Activated naive CD4-positive, alpha-beta T cell treated with anti-CD3 and anti-CD28 coated beads, Interleukin-2, amount 50 U/mL, for 24 hours (primary cell): Measurements from ENCODE around the gene ACAP2.

Experiments
- H3K27ac Mint-ChIP-seq: one replicate; pipeline ENCODE4 v1.8.0; 2021; ENCODE audit warnings: mild to moderate bottlenecking, mixed read lengths
- H3K27me3 Mint-ChIP-seq: one replicate; pipeline ENCODE4 v1.8.0; 2021; ENCODE audit warnings: mixed read lengths
- H3K36me3 Mint-ChIP-seq: one replicate; pipeline ENCODE4 v1.8.0; 2021; ENCODE audit warnings: mixed read lengths
- H3K4me1 Mint-ChIP-seq: one replicate; pipeline ENCODE4 v1.8.0; 2021; ENCODE audit warnings: mixed read lengths
- H3K4me3 Mint-ChIP-seq: one replicate; pipeline ENCODE4 v1.8.0; 2021; ENCODE audit warnings: mild to moderate bottlenecking, mixed read lengths
- H3K9me3 Mint-ChIP-seq: one replicate; pipeline ENCODE4 v1.8.0; 2021; ENCODE audit warnings: mixed read lengths

The ACAP2 gene

GRCh38 chr3:195450731-195451229 is 8.0 kb upstream of the ACAP2 start:
- no peaks in the 10 kb centered on the region for H3K36me3 Mint-ChIP-seq

GRCh38 chr3:195448205-195448875 is 5.5 kb upstream of the ACAP2 start:
- Mint-ChIP-seq H3K9me3 (no peaks in the 10 kb centered on the region), H3K4me3 (no peak overlapping the region), H3K27me3 (no peaks in the 10 kb centered on the region), H3K27ac (no peak overlapping the region), H3K36me3 (no peaks in the 10 kb centered on the region), H3K4me1 (peaks cover 23% of the 10 kb centered on the region)

More at GRCh38 chr3:195450731-195451229, 8.0 kb upstream of the ACAP2 start:
- Mint-ChIP-seq H3K27me3 (no peaks in the 10 kb centered on the region), H3K4me3 (no peak overlapping the region), H3K9me3 (no peaks in the 10 kb centered on the region), H3K4me1 (peaks cover 10% of the 10 kb centered on the region), H3K27ac (no peak overlapping the region)

DNA sequence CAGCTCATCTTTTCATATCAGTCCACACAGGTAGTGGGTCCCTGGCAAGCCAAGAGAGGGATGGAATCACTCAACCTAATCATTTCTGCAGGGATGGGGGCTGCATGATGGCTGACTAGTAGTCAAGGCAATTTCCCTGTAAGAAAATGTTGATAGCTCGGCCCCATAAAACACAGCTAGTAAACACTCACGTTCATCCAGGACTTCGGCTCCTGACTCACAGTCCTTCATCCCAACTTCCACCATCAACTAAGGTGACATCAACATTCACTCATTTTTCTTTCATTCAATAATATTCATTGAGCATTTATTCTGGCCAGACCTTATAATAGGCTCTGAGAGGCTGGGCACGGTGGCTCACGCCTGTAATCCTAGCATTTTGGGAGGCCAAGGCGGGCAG is 4.4 kb upstream of the ACAP2 start:
- no peaks in the 10 kb centered on the region for H3K9me3 Mint-ChIP-seq
- H3K27me3 Mint-ChIP-seq: no peaks in the 10 kb centered on the region
- no peaks in the 10 kb centered on the region for H3K36me3 Mint-ChIP-seq
- no peak overlapping the region for H3K4me3 Mint-ChIP-seq
- H3K4me1 Mint-ChIP-seq: peaks cover 26% of the 10 kb centered on the region
- no peak overlapping the region for H3K27ac Mint-ChIP-seq

GRCh38 chr3:195446359-195446758 is 3.5 kb upstream of the ACAP2 start:
- Mint-ChIP-seq H3K9me3 (no peaks in the 10 kb centered on the region), H3K4me3 (no peak overlapping the region), H3K27ac (no peak overlapping the region), H3K27me3 (no peaks in the 10 kb centered on the region), H3K4me1 (peaks cover 27% of the 10 kb centered on the region), H3K36me3 (no peaks in the 10 kb centered on the region)

- no peaks in the 10 kb centered on the region for H3K27me3 Mint-ChIP-seq
- peaks cover 31% of the 10 kb centered on the region for H3K4me1 Mint-ChIP-seq
- H3K27ac Mint-ChIP-seq: peak overlapping the region; percentile 75
- H3K36me3 Mint-ChIP-seq: no peaks in the 10 kb centered on the region
- no peak overlapping the region for H3K4me3 Mint-ChIP-seq
- no peaks in the 10 kb centered on the region for H3K9me3 Mint-ChIP-seq
Measured at GRCh38 chr3:195445885-195446284, 3.1 kb upstream of the ACAP2 start.

DNA sequence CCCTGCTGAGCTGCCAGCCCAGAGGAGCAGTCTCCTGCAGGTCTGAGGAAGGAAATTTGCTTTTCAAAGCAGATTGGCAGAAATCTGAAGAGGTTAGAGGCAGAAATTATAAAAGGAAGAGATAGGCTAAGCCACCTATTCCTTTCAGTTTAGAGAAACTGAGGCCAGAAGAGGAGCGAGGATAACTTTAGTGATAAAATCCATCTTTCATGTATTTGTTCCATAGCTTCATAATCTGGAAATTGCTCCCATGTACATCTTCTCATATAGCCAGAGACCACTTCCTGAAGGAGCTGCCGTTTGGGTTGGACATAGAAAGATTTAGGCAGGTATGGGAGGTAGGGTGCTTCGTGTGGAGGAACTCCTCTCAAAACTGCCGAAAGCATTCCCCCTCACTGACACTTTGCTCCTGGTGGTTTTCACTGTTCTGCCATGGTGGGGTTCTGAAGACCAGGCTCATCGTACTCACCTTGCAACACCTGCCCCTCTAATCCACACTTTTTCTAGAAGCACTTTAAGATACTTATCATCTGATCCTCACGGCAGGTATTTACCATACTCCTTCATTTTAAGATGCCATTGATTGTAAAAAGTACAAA is 670 bp upstream of the ACAP2 start:
- H3K36me3 Mint-ChIP-seq: no peaks in the 10 kb centered on the region
- H3K27ac Mint-ChIP-seq: peak overlapping the region; percentile 87
- no peaks in the 10 kb centered on the region for H3K27me3 Mint-ChIP-seq
- H3K4me1 Mint-ChIP-seq: peaks cover 47% of the 10 kb centered on the region
- peak overlapping the region; percentile 89 for H3K4me3 Mint-ChIP-seq
- H3K9me3 Mint-ChIP-seq: no peaks in the 10 kb centered on the region

GRCh38 chr3:195441992-195442572 is 738 bp downstream of the ACAP2 start:
- no peaks in the 10 kb centered on the region for H3K27me3 Mint-ChIP-seq
- peak overlapping the region; percentile 96 for H3K4me3 Mint-ChIP-seq
- H3K36me3 Mint-ChIP-seq: no peaks in the 10 kb centered on the region
- no peaks in the 10 kb centered on the region for H3K9me3 Mint-ChIP-seq
- H3K4me1 Mint-ChIP-seq: peaks cover 55% of the 10 kb centered on the region
- peak overlapping the region; percentile 71 for H3K27ac Mint-ChIP-seq

GRCh38 chr3:195441476-195441991 is 1.3 kb downstream of the ACAP2 start:
- Mint-ChIP-seq H3K9me3 (no peaks in the 10 kb centered on the region), H3K27ac (peak overlapping the region; percentile 71), H3K36me3 (no peaks in the 10 kb centered on the region), H3K4me3 (peak overlapping the region; percentile 96), H3K27me3 (no peaks in the 10 kb centered on the region), H3K4me1 (peaks cover 59% of the 10 kb centered on the region)

GRCh38 chr3:195441051-195441450 is 1.8 kb downstream of the ACAP2 start:
- Mint-ChIP-seq H3K27me3 (no peaks in the 10 kb centered on the region), H3K36me3 (no peaks in the 10 kb centered on the region), H3K4me3 (peak overlapping the region; percentile 96), H3K4me1 (peaks cover 59% of the 10 kb centered on the region), H3K9me3 (no peaks in the 10 kb centered on the region), H3K27ac (peak overlapping the region; percentile 71)

- Mint-ChIP-seq H3K9me3 (no peaks in the 10 kb centered on the region), H3K4me3 (peak overlapping the region; percentile 75), H3K4me1 (peaks cover 59% of the 10 kb centered on the region), H3K27ac (no peak overlapping the region), H3K36me3 (peaks cover 1% of the 10 kb centered on the region), H3K27me3 (no peaks in the 10 kb centered on the region)
Measured at GRCh38 chr3:195440379-195440778, 2.4 kb downstream of the ACAP2 start.

GRCh38 chr3:195438371-195438770 is 4.4 kb downstream of the ACAP2 start:
- H3K9me3 Mint-ChIP-seq: no peaks in the 10 kb centered on the region
- no peak overlapping the region for H3K27ac Mint-ChIP-seq
- H3K4me1 Mint-ChIP-seq: peaks cover 57% of the 10 kb centered on the region
- no peaks in the 10 kb centered on the region for H3K27me3 Mint-ChIP-seq
- no peak overlapping the region for H3K4me3 Mint-ChIP-seq
- peaks cover 4% of the 10 kb centered on the region for H3K36me3 Mint-ChIP-seq

DNA sequence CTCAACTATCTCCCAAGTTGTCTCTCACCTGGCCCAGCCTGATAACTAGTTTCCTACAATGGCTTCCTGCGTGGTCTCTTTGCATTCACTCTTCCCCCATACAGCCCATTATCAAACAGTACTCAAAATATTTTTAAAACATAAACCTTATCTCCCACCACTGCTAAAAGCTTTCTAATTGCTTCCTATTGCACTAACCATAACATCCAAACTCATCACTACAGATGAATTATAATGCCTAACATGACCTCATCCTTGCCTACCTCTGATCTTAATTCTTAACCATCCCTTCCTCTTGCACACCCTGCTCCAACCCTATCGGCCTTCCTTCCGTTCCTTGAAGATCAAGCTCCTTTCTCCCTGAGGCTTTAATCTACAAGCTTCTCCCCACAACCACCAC is 17.0 kb downstream of the ACAP2 start:
- H3K4me1 Mint-ChIP-seq: peaks cover 75% of the 10 kb centered on the region

GRCh38 chr3:195423818-195424217 is 19.0 kb downstream of the ACAP2 start:
- Mint-ChIP-seq H3K36me3 (peaks cover 4% of the 10 kb centered on the region), H3K27me3 (no peaks in the 10 kb centered on the region), H3K4me3 (no peak overlapping the region), H3K4me1 (peaks cover 68% of the 10 kb centered on the region), H3K9me3 (no peaks in the 10 kb centered on the region), H3K27ac (no peak overlapping the region)

More for the DNA sequence above, 17.0 kb downstream of the ACAP2 start:
- H3K27ac Mint-ChIP-seq: no peak overlapping the region
- no peaks in the 10 kb centered on the region for H3K27me3 Mint-ChIP-seq
- H3K9me3 Mint-ChIP-seq: no peaks in the 10 kb centered on the region
- H3K4me3 Mint-ChIP-seq: peak overlapping the region; percentile 0
- peaks cover 2% of the 10 kb centered on the region for H3K36me3 Mint-ChIP-seq

GRCh38 chr3:195421400-195421799 is 21.4 kb downstream of the ACAP2 start:
- Mint-ChIP-seq H3K4me3 (no peak overlapping the region), H3K36me3 (peaks cover 4% of the 10 kb centered on the region), H3K4me1 (peaks cover 72% of the 10 kb centered on the region), H3K27me3 (no peaks in the 10 kb centered on the region), H3K27ac (no peak overlapping the region), H3K9me3 (no peaks in the 10 kb centered on the region)

DNA sequence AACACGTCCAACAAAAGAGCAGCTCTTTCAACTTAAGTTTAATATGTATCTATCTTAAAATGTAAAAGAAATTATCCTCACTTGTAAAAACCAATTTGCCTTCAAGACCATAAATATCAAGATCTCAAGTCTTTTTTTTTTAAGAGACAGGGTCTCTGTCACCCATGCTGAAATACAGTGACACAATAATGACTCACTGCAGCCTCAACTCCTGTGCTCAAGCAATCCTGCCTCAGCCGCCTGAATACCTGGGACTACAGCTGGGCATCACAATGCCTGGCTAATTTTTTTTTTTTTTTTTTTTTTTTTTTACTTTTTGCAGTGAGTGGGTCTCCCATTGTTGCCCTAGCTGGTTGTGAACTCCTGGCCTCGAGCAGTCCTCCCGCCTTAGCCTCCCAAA is 26.0 kb downstream of the ACAP2 start:
- Mint-ChIP-seq H3K9me3 (no peaks in the 10 kb centered on the region), H3K27me3 (no peaks in the 10 kb centered on the region), H3K36me3 (peaks cover 7% of the 10 kb centered on the region), H3K4me1 (peaks cover 80% of the 10 kb centered on the region), H3K27ac (no peak overlapping the region), H3K4me3 (no peak overlapping the region)

GRCh38 chr3:195411836-195412235 is 31.0 kb downstream of the ACAP2 start:
- H3K27ac Mint-ChIP-seq: no peak overlapping the region

More at GRCh38 chr3:195411836-195412235, 31.0 kb downstream of the ACAP2 start:
- Mint-ChIP-seq H3K27me3 (no peaks in the 10 kb centered on the region), H3K36me3 (peaks cover 26% of the 10 kb centered on the region), H3K9me3 (no peaks in the 10 kb centered on the region), H3K4me3 (no peak overlapping the region), H3K4me1 (peaks cover 82% of the 10 kb centered on the region)
